ENCODE data around the gene TNRC18.

DNA sequence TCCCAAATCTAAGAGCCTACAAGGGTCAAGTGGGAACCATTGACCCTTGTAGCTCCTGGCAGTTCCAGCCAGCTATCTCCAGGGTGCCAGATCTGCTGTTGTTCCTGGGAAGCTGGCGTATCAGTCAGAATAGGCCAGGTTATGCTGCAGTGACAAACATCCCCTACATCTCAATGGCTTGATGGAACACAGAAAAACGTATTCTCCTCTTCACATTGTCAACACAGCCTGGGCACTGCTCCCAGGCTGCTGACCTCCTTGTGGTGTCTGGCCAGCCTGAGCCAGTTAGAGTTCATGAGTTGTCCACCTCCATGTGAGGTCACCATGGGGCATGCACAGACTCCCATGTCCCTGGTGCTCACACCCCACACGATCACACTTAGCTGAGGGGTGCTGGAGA is 9.5 kb upstream of the TNRC18 start:
- TF ChIP-seq YY1 (IDR thresholded peaks at IDR 0.05; ENCODE audit: insufficient read depth, insufficient read length) = no peak
- TF ChIP-seq SUZ12 (IDR thresholded peaks at IDR 0.05; ENCODE audit: extremely low read depth, insufficient read depth, insufficient read length) = no peak
- TF ChIP-seq ZNF274 (IDR thresholded peaks at IDR 0.05; ENCODE audit: low read depth, low read length) = no peak

All from NT2/D1 (cell line).